C4-2B (cell line): Measurements from ENCODE around the gene IGFBP3.

Experiments
- CTCF ChIP-seq: fragments of 450-650 bp; conservative IDR thresholded peaks from 2 replicates; pipeline ENCODE4 v1.5.1; 2017; ENCODE audit warnings: mild to moderate bottlenecking
- ZFX ChIP-seq: fragments of 450-650 bp; IDR thresholded peaks from 2 replicates; pipeline ENCODE4 v1.6.1; 2017

GRCh38 chr7:45867471-45867870 is 53.6 kb downstream of the IGFBP3 start:
- no peak for TF ChIP-seq CTCF
- no peak for TF ChIP-seq ZFX
